Kidney (tissue), 14 donors: ENCODE measurements around the gene RNGTT. TPM values are rescaled to one million over a fixed set of nuclear protein-coding genes. Genes with fewer than 3 reads are reported as not detected.
A peak's percentile ranks its signal among the peaks of the same experiment; 100 is the strongest.

Experiments
- DNase-seq, 5 donors: peaks; one replicate each; pipeline ENCODE4 v3.0.0-alpha.2; 2013 to 2020
- FAIRE-seq: peaks from 2 replicates; lab custom pipeline; 2012; peaks lifted over from hg19 to GRCh38; lab: Jason Lieb, UNC
- H3K27ac ChIP-seq, 2 donors: one replicate each; pipeline ENCODE4 v1.7.0; 2013; ENCODE audit warnings: low read depth in 2 of 2, low read length in 2 of 2, inconsistent platforms in 1 of 2
- H3K27me3 ChIP-seq: one replicate; pipeline ENCODE4 v1.7.1; 2013; ENCODE audit warnings: low read length, inconsistent platforms; ENCODE audit not compliant: control insufficient read depth, insufficient read depth
- H3K36me3 ChIP-seq, 3 donors: one replicate each; pipeline versions ENCODE4 v1.7.0 to v1.7.1; 2013; ENCODE audit warnings: low read length in 3 of 3, control low read depth in 1 of 3, inconsistent platforms in 1 of 3; ENCODE audit not compliant: insufficient read depth in 3 of 3, control insufficient read depth in 2 of 3
- H3K4me1 ChIP-seq, 3 donors: one replicate each; pipeline versions ENCODE4 v1.7.0 to v1.7.1; 2013; ENCODE audit warnings: low read length in 3 of 3, inconsistent platforms in 1 of 3, low read depth in 1 of 3; ENCODE audit not compliant: control insufficient read depth in 2 of 3, insufficient read depth in 2 of 3
- H3K4me3 ChIP-seq, 3 donors: one replicate each; pipeline versions ENCODE4 v1.7.0 to v1.8.1; 2013; ENCODE audit warnings: low read length in 3 of 3, control low read depth in 1 of 3, inconsistent platforms in 1 of 3
- H3K9ac ChIP-seq, 3 donors: one replicate each; pipeline versions ENCODE4 v1.7.0 to v1.7.1; 2013; ENCODE audit warnings: low read length in 3 of 3, control low read depth in 1 of 3, inconsistent platforms in 1 of 3
- H3K9me3 ChIP-seq, 3 donors: one replicate each; pipeline versions ENCODE4 v1.7.0 to v1.7.1; 2013; ENCODE audit warnings: low read length in 3 of 3, control low read depth in 1 of 3, inconsistent platforms in 1 of 3; ENCODE audit not compliant: control insufficient read depth in 2 of 3, insufficient read depth in 1 of 3
- intact Hi-C: fragments of 100-400 bp; cut with DNase I; formaldehyde crosslinking; loops from one replicate; pipeline ENCODE4 v1.11.1; 2022
- polyA plus RNA-seq: library from polyadenylated mRNA; stranded (reverse); fragments of 350-450 nt; fragmentation: Illumina TruSeq; extraction: RNeasy Lipid Tissue Mini Kit (QIAGEN cat#74804); gene quantifications from one replicate; pipeline ENCODE4 v1.2.3, GENCODE V29; 2014; ENCODE audit warnings: low read depth, low replicate concordance; ENCODE audit not compliant: insufficient read depth
- total RNA-seq: library from RNA; stranded (reverse); fragmentation: NEBNext Ultra II Directional; extraction: Animal tissue kit (Norgen Biotek cat#: 25700); gene quantifications from one replicate; pipeline ENCODE4 v1.2.1, GENCODE V29; 2021
- TF ChIP-seq, protein P1 (sequence below): IDR thresholded peaks from 3 replicates; pipeline ENCODE4 v1.5.1; 2012; ENCODE audit warnings: mild to moderate bottlenecking, moderate library complexity, borderline replicate concordance; ENCODE audit not compliant: insufficient read depth; ENCODE audit errors: extremely low read depth
- donor health status: control.
- donor health status: control.
- donor health status: control.
- donor health status: control.
- donor health status: control.
- donor health status: DM: yes; HTN: yes; CAD: no.
- donor health status: Normal renal cell carcinoma (clear cell type).

Gene RNGTT
- total and polyA plus RNA-seq, 2 donors from 2014 or later: 5.4 to 13.8 TPM

DNA sequence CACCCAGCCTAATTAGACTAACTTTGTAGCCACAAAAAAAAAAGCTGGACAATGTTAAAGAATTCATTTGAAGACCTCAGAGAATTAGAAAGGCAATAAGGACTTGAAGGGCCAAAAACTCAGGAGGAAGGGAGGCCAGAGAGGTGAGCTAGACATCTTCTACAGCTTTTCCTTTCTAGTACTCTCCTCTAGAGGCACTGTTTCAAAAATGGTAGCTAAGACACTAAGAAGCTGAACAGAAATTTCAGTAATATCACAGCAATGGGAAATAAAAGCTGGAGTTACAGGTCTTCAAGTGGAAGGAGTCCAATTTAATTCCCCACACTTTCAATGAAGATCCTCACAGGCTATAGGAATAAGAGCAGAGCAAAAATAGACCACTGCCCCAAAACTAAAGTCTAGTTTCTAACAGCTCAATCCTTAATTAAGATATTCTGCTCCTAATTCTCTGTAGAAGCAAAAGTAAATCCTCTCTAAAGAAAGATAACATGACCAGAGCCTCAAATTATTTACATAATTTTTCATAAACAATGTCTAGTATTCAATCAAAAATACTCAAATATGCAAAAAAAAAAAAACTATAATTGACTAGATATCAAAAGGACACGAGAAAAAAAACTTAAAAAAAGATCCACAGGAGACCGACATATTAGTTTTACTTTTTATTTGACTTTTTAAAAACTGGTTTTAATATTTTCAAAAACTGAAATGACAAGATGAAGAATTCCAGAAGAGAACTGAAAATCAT, 63.7 kb downstream of the RNGTT start:
- TF ChIP-seq, protein P1, sequence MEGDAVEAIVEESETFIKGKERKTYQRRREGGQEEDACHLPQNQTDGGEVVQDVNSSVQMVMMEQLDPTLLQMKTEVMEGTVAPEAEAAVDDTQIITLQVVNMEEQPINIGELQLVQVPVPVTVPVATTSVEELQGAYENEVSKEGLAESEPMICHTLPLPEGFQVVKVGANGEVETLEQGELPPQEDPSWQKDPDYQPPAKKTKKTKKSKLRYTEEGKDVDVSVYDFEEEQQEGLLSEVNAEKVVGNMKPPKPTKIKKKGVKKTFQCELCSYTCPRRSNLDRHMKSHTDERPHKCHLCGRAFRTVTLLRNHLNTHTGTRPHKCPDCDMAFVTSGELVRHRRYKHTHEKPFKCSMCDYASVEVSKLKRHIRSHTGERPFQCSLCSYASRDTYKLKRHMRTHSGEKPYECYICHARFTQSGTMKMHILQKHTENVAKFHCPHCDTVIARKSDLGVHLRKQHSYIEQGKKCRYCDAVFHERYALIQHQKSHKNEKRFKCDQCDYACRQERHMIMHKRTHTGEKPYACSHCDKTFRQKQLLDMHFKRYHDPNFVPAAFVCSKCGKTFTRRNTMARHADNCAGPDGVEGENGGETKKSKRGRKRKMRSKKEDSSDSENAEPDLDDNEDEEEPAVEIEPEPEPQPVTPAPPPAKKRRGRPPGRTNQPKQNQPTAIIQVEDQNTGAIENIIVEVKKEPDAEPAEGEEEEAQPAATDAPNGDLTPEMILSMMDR: no peak
- no peak for DNase-seq
- H3K4me1 ChIP-seq: no peaks in the 10 kb centered on the region
- H3K36me3 ChIP-seq: no peaks in the 10 kb centered on the region
- no peaks in the 10 kb centered on the region for H3K27me3 ChIP-seq
- H3K9ac ChIP-seq: no peak overlapping the region
- intact Hi-C loops: no loop called here
- H3K27ac ChIP-seq: no peak overlapping the region
- H3K4me3 ChIP-seq: no peak overlapping the region
- FAIRE-seq: peak; percentile 83
- no peaks in the 10 kb centered on the region for H3K9me3 ChIP-seq

- FAIRE-seq: no peak
Measured at GRCh38 chr6:88895911-88896310, 67.5 kb downstream of the RNGTT start.

DNA sequence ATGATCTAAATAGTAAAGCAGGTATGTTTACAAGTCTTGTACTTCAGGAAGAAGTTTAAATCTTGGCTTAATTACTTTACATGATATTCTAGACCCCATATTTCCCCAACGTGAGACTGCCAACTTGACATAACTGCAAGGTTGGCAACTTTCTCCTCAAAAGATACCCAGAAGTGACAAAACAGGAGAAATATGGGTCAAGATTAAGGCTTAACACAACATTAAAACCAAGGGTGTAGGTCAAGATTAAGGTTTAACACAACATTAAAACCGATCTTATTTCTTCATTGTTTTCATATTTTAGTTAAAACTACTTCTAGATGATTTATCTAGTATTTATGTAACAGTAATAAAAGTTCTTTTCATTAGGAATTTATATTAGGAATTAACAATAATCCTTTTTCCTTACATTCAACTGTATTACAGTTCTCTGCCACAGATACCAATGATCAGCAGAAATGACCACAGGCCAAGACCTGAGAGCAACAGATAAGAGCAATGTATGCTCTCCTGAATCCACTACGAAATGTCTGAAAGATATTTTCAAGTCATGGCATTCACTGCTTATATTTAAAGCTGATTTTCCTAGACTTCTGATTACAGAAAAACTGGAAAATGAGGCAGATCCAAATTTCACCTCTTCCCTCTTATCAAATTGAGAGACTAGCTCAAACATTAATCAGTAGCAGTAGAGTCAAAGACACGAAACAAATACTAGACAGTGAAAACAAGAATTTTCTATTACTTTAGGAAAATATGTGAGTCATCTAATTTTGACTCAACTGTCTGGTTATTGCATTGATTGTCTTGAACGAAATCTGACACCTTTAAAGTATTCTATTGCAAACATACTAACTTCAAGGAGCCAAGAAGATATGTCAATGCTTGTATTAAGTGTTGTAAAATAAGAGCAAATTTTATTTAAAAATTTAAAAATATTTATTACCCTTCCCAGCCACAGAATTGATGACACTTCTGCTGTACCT, 72.3 kb downstream of the RNGTT start:
- no peak for DNase-seq
- H3K4me1 ChIP-seq: no peaks in the 10 kb centered on the region
- intact Hi-C loops: no loop called here
- no peaks in the 10 kb centered on the region for H3K36me3 ChIP-seq
- H3K9ac ChIP-seq: no peak overlapping the region
- H3K9me3 ChIP-seq: no peaks in the 10 kb centered on the region
- H3K27me3 ChIP-seq: no peaks in the 10 kb centered on the region
- FAIRE-seq: no peak
- H3K4me3 ChIP-seq: no peak overlapping the region
- TF ChIP-seq, protein P1: no peak
- no peak overlapping the region for H3K27ac ChIP-seq

More at GRCh38 chr6:88895911-88896310, 67.5 kb downstream of the RNGTT start:
- no peaks in the 10 kb centered on the region for H3K27me3 ChIP-seq
- TF ChIP-seq, protein P1: no peak
- H3K36me3 ChIP-seq: no peaks in the 10 kb centered on the region
- no peak for DNase-seq
- H3K4me3 ChIP-seq: no peak overlapping the region
- intact Hi-C loops: no loop called here
- H3K4me1 ChIP-seq: no peaks in the 10 kb centered on the region
- no peak overlapping the region for H3K9ac ChIP-seq
- H3K9me3 ChIP-seq: no peaks in the 10 kb centered on the region
- H3K27ac ChIP-seq: no peak overlapping the region
